Measurements from ENCODE around the gene ADCY5.

DNA sequence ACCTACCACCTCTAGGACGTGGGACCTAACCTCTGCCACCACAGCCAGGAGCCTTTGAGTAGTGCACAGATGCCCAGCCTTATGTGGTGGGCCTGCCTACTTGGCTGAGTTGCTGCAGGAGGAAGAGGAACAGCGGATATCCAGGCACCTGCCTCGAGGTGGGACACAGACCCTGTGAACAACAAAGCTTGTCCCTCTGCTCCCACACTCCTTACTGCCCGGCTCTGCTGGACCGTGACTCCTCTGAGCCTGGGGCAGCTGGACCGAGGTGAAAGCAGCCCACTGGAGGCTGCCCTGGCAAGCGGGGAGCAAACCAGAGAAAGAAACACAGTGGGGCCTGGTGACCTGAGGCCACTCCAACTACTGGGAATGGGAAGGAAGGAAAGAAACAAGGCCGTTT lies 149.3 kb downstream of the ADCY5 start:
- TF ChIP-seq ZNF274 (IDR thresholded peaks at IDR 0.05; ENCODE audit: low read depth, low read length): no peak
- TF ChIP-seq YY1 (IDR thresholded peaks at IDR 0.05; ENCODE audit: insufficient read depth, insufficient read length): no peak

Measured in NT2/D1 (cell line).